Smooth muscle cell of the brain vasculature (primary cell): Measurements from ENCODE around the gene PLA2G4C.

Experiments used
- DNase-seq: peaks from one replicate; pipeline ENCODE4 v3.0.0-alpha.2; 2012; ENCODE audit warnings: low read depth, low spot score

Gene PLA2G4C

GRCh38 chr19:48110350-48110966 is at the start of gene PLA2G4C:
TSS of gene PLA2G4C (minus strand) at chr19:48110817. CDS start at chr19:48106529, 4,288 bp downstream.
- DNase-seq: peak; percentile 61

- DNase-seq: no peak
These were observed 47.7 kb upstream of the PLA2G4C start for GRCh38 chr19:48158210-48158790.

GRCh38 chr19:48154003-48154402 is 43.4 kb upstream of the PLA2G4C start:
- DNase-seq: no peak

- no peak for DNase-seq
These were observed 41.9 kb upstream of the PLA2G4C start for GRCh38 chr19:48152551-48152950.

- no peak for DNase-seq
These were observed 38.8 kb upstream of the PLA2G4C start for GRCh38 chr19:48149430-48149829.

GRCh38 chr19:48148576-48148975 is 38.0 kb upstream of the PLA2G4C start:
- no peak for DNase-seq

- DNase-seq: no peak
These were observed 37.1 kb upstream of the PLA2G4C start for GRCh38 chr19:48147597-48148175.

GRCh38 chr19:48139053-48139452 is 28.4 kb upstream of the PLA2G4C start:
- DNase-seq: no peak

- no peak for DNase-seq
These were observed 26.8 kb upstream of the PLA2G4C start for GRCh38 chr19:48137411-48137810.

- no peak for DNase-seq
These were observed 25.9 kb upstream of the PLA2G4C start for GRCh38 chr19:48136547-48136946.

GRCh38 chr19:48135411-48135810 is 24.8 kb upstream of the PLA2G4C start:
- no peak for DNase-seq

GRCh38 chr19:48133094-48133493 is 22.5 kb upstream of the PLA2G4C start:
- DNase-seq: no peak

GRCh38 chr19:48127561-48127960 is 16.9 kb upstream of the PLA2G4C start:
- no peak for DNase-seq

GRCh38 chr19:48123907-48124651 is 13.5 kb upstream of the PLA2G4C start:
- DNase-seq: no peak

- DNase-seq: no peak
These were observed 11.8 kb upstream of the PLA2G4C start for GRCh38 chr19:48122421-48122820.

GRCh38 chr19:48121909-48122371 is 11.3 kb upstream of the PLA2G4C start:
- DNase-seq: no peak

GRCh38 chr19:48121066-48121465 is 10.4 kb upstream of the PLA2G4C start:
- no peak for DNase-seq

- DNase-seq: no peak
These were observed 9.9 kb upstream of the PLA2G4C start for GRCh38 chr19:48120505-48120904.

GRCh38 chr19:48118131-48118517 is 7.5 kb upstream of the PLA2G4C start:
- DNase-seq: no peak

GRCh38 chr19:48117515-48118130 is 7.0 kb upstream of the PLA2G4C start:
- no peak for DNase-seq

- no peak for DNase-seq
These were observed 2.7 kb upstream of the PLA2G4C start for GRCh38 chr19:48113190-48113917.
